ENCODE data around the gene TRAF7. TPM values are rescaled to one million over a fixed set of nuclear protein-coding genes. Genes with fewer than 3 reads are reported as not detected.

TRAF7 gene
- total and polyA plus RNA-seq, 2 of the 13 experiments (the other 11 are each of a cell fraction or from before 2014, with no cell fraction given): 47.9 to 65.6 TPM

- TF ChIP-seq ZNF687 (CRISPR knock-in tag; IDR thresholded peaks at IDR 0.05) (peak; percentile 71), ZNF501 (CRISPR knock-in tag; IDR thresholded peaks at IDR 0.05) (no peak), ZNF564 (CRISPR knock-in tag; IDR thresholded peaks at IDR 0.05) (no peak)
Observed at GRCh38 chr16:2195322-2196161, 40.0 kb downstream of the TRAF7 start (continued).

GRCh38 chr16:2196162-2196980 is 40.8 kb downstream of the TRAF7 start, which contains the start of gene CASKIN1:
Gene CASKIN1 (minus strand): TSS chr16:2196605. CDS start chr16:2196432, 173 bp downstream.
- Histone ChIP-seq H3K4me1 (ENCODE audit: insufficient read depth, low read length) (peaks cover 54% of the 10 kb centered on the region), H3K9me3 (ENCODE audit: low read length) (no peaks in the 10 kb centered on the region), H3K9ac (ENCODE audit: insufficient read depth, low read depth, low read length) (peak within 1 kb of the TSS; percentile 44; the same call in 1 of the 2 replicates), H3K4me3 (replicated peaks in 1 of 3; ENCODE audit: insufficient read depth in 1 of 3, low read depth in 2 of 3, low read length in 3 of 3) (peak within 1 kb of the TSS; percentile 53 to 66 (median 53)), H3K27me3 (ENCODE audit: control insufficient read depth in 1 of 2, insufficient read depth in 2 of 2, low read length in 2 of 2) (peaks cover 2 to 39% of the 10 kb centered on the region in 2 experiments; a peak in 3 of 5 replicates), H4K20me1 (ENCODE audit: insufficient read depth, low read length) (no peaks in the 10 kb centered on the region), H3K79me2 (ENCODE audit: insufficient read depth, low read length) (no peaks in the 10 kb centered on the region), H2AFZ (ENCODE audit: low read length) (no peak within 1 kb of the TSS), H3K36me3 (replicated peaks in 1 of 2; ENCODE audit: control insufficient read depth in 1 of 2, insufficient read depth in 2 of 2, low read length in 2 of 2) (no peaks in the 10 kb centered on the region), H3K4me2 (ENCODE audit: low read depth, low read length) (peak within 1 kb of the TSS; percentile 71), H3K27ac (ENCODE audit: extremely low read length, insufficient read depth, low read length) (no peak within 1 kb of the TSS)
- in situ Hi-C loops (cut with HindIII; ENCODE audit: extremely low pct_ligation_motif_present, low pct_unique_long_range_greater_than_20kb): no loop called here
- intact Hi-C loops (cut with micrococcal nuclease; ENCODE audit: unreplicated experiment): loop anchor here (5.0 kb wide), 2 partner anchors 34 to 56 kb away; partner anchors contain the start of gene ECI1
- FAIRE-seq: no peak
- BruUV-seq (replicated peaks): no TSS peak
- WGBS (ENCODE audit: low lambda C conversion rate): 0% methylated on average over 3 of the region's 129 CpGs
- peak; percentile 19; the same call in 2 of the 3 replicates for ATAC-seq
- POLR2A ChIA-PET: interaction anchor here (0.6 to 2.9 kb wide), 3 partner anchors 8 to 55 kb away, joined by 3 to 19 read pairs (median 5); partner anchors contain the start of genes ECI1 and TRAF7
- CTCF ChIA-PET (ENCODE audit: low intra/inter-chr PET ratio, low total read pairs): no interaction called here
- DNase-seq (ENCODE audit: low spot score): no peak
- no peak for TF ChIP-seq ZMYM2 (CRISPR knock-in tag; IDR thresholded peaks at IDR 0.05)
- peak; percentile 39; the same call in 1 of the 2 replicates for TF ChIP-seq ZBTB2 (CRISPR knock-in tag; IDR thresholded peaks at IDR 0.05; ENCODE audit: low read depth)
- TF ChIP-seq ZKSCAN5 (CRISPR knock-in tag; IDR thresholded peaks at IDR 0.05): no peak
- TF ChIP-seq ASH2L (IDR thresholded peaks at IDR 0.05; ENCODE audit: insufficient read length, low read depth, low read length): no peak
- no peak for TF ChIP-seq HCFC1 (IDR thresholded peaks at IDR 0.05; ENCODE audit: low read depth, low read length)
- TF ChIP-seq THAP8 (CRISPR knock-in tag; IDR thresholded peaks at IDR 0.05; ENCODE audit: borderline replicate concordance): no peak
- TF ChIP-seq TIGD3 (CRISPR knock-in tag; IDR thresholded peaks at IDR 0.05; ENCODE audit: borderline replicate concordance): no peak
- TF ChIP-seq MAX (IDR thresholded peaks at IDR 0.05): peak; percentile 56
